Endothelial cell of umbilical vein (primary cell): ENCODE measurements around the gene KLHL11. TPM values are rescaled to one million over a fixed set of nuclear protein-coding genes. Genes with fewer than 3 reads are reported as not detected.

ENCODE experiments used
- BruUV-seq: library from RNA; stranded (reverse); fragments of 400-500 nt; replicated peaks from 2 replicates; lab custom pipeline; 2021; lab: Mats Ljungman, UMichigan
- CTCF ChIA-PET: fragments of 300-600, 350-600 bp; sonication (Branson Sonifier 250); formaldehyde crosslinking; loops from one replicate; lab custom pipeline; 2021; ENCODE audit warnings: antibody characterized with exemption, inconsistent platforms; lab: Charles Lee
- POLR2A ChIA-PET: fragments of 300-600, 350-600 bp; sonication (Branson Sonifier 250); formaldehyde crosslinking; loops from one replicate; lab custom pipeline; 2021; ENCODE audit warnings: antibody characterized with exemption, inconsistent platforms; lab: Charles Lee
- DNase-seq: peaks from one replicate; pipeline ENCODE4 v3.0.0-alpha.2; 2011; ENCODE audit warnings: low read depth, low spot score
- FAIRE-seq: peaks from 2 replicates; lab custom pipeline; 2011; peaks lifted over from hg19 to GRCh38; lab: Jason Lieb, UNC
- H2AFZ ChIP-seq: 2 replicates; pipeline ENCODE4 v1.6.0; 2012; ENCODE audit warnings: low read depth, low read length, control low read depth, inconsistent platforms
- H3K27ac ChIP-seq: 2 replicates; pipeline ENCODE4 v1.5.1; 2011; ENCODE audit warnings: low read depth, mild to moderate bottlenecking, control low read depth, low read length, moderate library complexity; ENCODE audit not compliant: insufficient read depth
- H3K27me3 ChIP-seq, 2 experiments: 2 replicates each; pipeline versions ENCODE4 v1.6.0 to v1.6.1; 2011; ENCODE audit warnings: low read length in 2 of 2, mixed read lengths in 1 of 2; ENCODE audit not compliant: control insufficient read depth in 2 of 2, insufficient read depth in 2 of 2
- H3K36me3 ChIP-seq, 2 experiments: 2 replicates in 1 of 2; 3 replicates in 1 of 2; pipeline ENCODE4 v1.5.1; 2011; ENCODE audit warnings: low read length in 2 of 2, mild to moderate bottlenecking in 1 of 2, moderate library complexity in 1 of 2; ENCODE audit not compliant: control insufficient read depth in 2 of 2, insufficient read depth in 2 of 2; ENCODE audit errors: extremely low read depth in 1 of 2
- H3K4me1 ChIP-seq: 3 replicates; pipeline ENCODE4 v1.5.1; 2011; ENCODE audit warnings: mild to moderate bottlenecking, low read length; ENCODE audit not compliant: control insufficient read depth, insufficient read depth; ENCODE audit errors: extremely low read depth
- H3K4me2 ChIP-seq: 2 replicates; pipeline ENCODE4 v1.6.1; 2011; ENCODE audit warnings: low read length, control low read depth, mixed read lengths; ENCODE audit not compliant: insufficient read depth
- H3K4me3 ChIP-seq, 3 experiments: fragments of 200-600 bp in 1 of 3; sonication (generic), shearing (Covaris generic) in 1 of 3; replicated peaks in 1 of 3; 2 replicates each; pipeline ENCODE4 v1.5.1; 2011 to 2016; ENCODE audit warnings: control low read depth in 3 of 3, low read length in 3 of 3, mild to moderate bottlenecking in 2 of 3, inconsistent platforms in 1 of 3, low read depth in 1 of 3, moderate library complexity in 1 of 3; ENCODE audit not compliant: insufficient read depth in 1 of 3
- H3K79me2 ChIP-seq: 2 replicates; pipeline ENCODE4 v1.6.0; 2012; ENCODE audit warnings: low read length, inconsistent platforms; ENCODE audit not compliant: control insufficient read depth, insufficient read depth
- H3K9ac ChIP-seq: replicated peaks from 2 replicates; pipeline ENCODE3; 2011; ENCODE audit warnings: low read length, control low read depth; ENCODE audit not compliant: insufficient read depth; ENCODE audit errors: extremely low read depth
- H3K9me1 ChIP-seq: replicated peaks from 3 replicates; pipeline ENCODE4 v1.6.0; 2011; ENCODE audit warnings: mild to moderate bottlenecking, low read length; ENCODE audit not compliant: control insufficient read depth, insufficient read depth; ENCODE audit errors: extremely low read depth
- H3K9me3 ChIP-seq: replicated peaks from 2 replicates; pipeline ENCODE4 v1.5.1; 2012; ENCODE audit warnings: low read length, inconsistent platforms; ENCODE audit not compliant: control insufficient read depth, insufficient read depth
- H4K20me1 ChIP-seq: replicated peaks from 2 replicates; pipeline ENCODE3; 2011; ENCODE audit warnings: mild to moderate bottlenecking, low read length; ENCODE audit not compliant: control insufficient read depth, insufficient read depth; ENCODE audit errors: extremely low read depth
- CTCF ChIP-seq, 2 donors: IDR thresholded peaks; 1 replicate in 1 of 2; 2 replicates in 1 of 2; pipeline ENCODE4 v1.5.1; 2011; ENCODE audit warnings: low read length in 2 of 2, mild to moderate bottlenecking in 2 of 2, moderate library complexity in 2 of 2, control low read depth in 1 of 2, inconsistent platforms in 1 of 2, low read depth in 1 of 2; ENCODE audit not compliant: insufficient read depth in 1 of 2; ENCODE audit errors: extremely low read depth in 1 of 2
- EZH2 ChIP-seq: IDR thresholded peaks from 2 replicates; pipeline ENCODE4 v1.6.1; 2012; ENCODE audit warnings: borderline replicate concordance, low read depth, mild to moderate bottlenecking, moderate library complexity, low read length, inconsistent platforms; ENCODE audit not compliant: severe bottlenecking
- FOS ChIP-seq: IDR thresholded peaks from 2 replicates; pipeline ENCODE4 v1.6.1; 2011; ENCODE audit warnings: mild to moderate bottlenecking, low read length, moderate library complexity, borderline replicate concordance; ENCODE audit not compliant: insufficient read depth
- GATA2 ChIP-seq: IDR thresholded peaks from 2 replicates; pipeline ENCODE4 v1.7.0; 2011; ENCODE audit warnings: low read depth, mild to moderate bottlenecking, moderate library complexity, mixed read lengths, low read length; ENCODE audit not compliant: insufficient read length, insufficient read depth
- JUN ChIP-seq: IDR thresholded peaks from 2 replicates; pipeline ENCODE4 v1.6.1; 2011; ENCODE audit warnings: borderline replicate concordance, low read depth; ENCODE audit not compliant: insufficient read length, insufficient read depth
- POLR2A ChIP-seq: IDR thresholded peaks from 2 replicates; pipeline ENCODE4 v1.6.1; 2012; ENCODE audit warnings: low read depth, mild to moderate bottlenecking, control low read depth, low read length
- POLR2AphosphoS5 ChIP-seq: IDR thresholded peaks from 2 replicates; pipeline ENCODE4 v1.6.1; 2012; ENCODE audit warnings: low read depth, mild to moderate bottlenecking, control low read depth, low read length, moderate library complexity; ENCODE audit not compliant: insufficient read depth
- dilution Hi-C: fragments of 300-500 bp; cut with MboI; formaldehyde crosslinking; loops from one replicate; pipeline ENCODE4 v1.15.0; 2019; ENCODE audit warnings: low sequenced_read_pairs; ENCODE audit not compliant: extremely low pct_ligation_motif_present
- intact Hi-C: fragments of 100-400 bp; cut with micrococcal nuclease; formaldehyde crosslinking; loops from one replicate; pipeline ENCODE4 v1.10.0; 2022
- polyA plus RNA-seq, 4 experiments: library from polyadenylated mRNA; depleted of rRNA in 3 of 4; stranded (reverse) in 3 of 4; unstranded in 1 of 4; fragments of >200 nt; gene quantifications; 2 replicates each; pipeline versions ENCODE4 v1.2.1 to v1.2.3, GENCODE V29; 2011 to 2012; ENCODE audit warnings: missing spikeins in 1 of 4
- total RNA-seq: library from RNA; stranded (reverse); gene quantifications from 2 replicates; pipeline ENCODE4 v1.2.3, GENCODE V29; 2021
- TF ChIP-seq, protein P1 (sequence below): IDR thresholded peaks from 2 replicates; pipeline ENCODE4 v1.6.1; 2011; ENCODE audit not compliant: insufficient read depth, insufficient read length

The KLHL11 gene
- total and polyA plus RNA-seq, 2 donors (not counting 3 experiments of a cell fraction or from before 2014, with no cell fraction given): 3.1 to 11.0 TPM

DNA sequence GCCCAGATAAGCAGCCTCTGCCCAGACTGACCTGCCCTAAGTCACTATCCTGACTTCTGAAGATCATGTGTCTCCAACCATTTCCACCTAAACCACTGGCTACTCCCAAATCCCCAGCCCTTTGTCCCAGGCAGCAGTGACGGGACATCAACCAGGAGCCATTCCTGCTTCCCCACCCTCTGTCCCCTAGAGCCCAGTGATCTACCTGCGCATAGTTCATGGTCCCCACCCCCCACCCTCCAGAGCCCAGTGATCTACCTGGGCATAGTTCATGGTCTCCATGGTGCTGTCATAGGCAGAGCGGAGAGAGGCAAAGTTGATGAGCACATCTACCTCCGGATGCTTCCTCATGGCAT, 26.8 kb upstream of the KLHL11 start:
- H4K20me1 ChIP-seq: no peaks in the 10 kb centered on the region
- dilution Hi-C loops: no loop called here

GRCh38 chr17:41891135-41892020, 26.2 kb upstream of the KLHL11 start:
- TF ChIP-seq EZH2 (no peak), POLR2A (no peak), CTCF (IDR thresholded peaks at IDR 0.05; ENCODE audit: extremely low read depth in 1 of 2, insufficient read depth in 1 of 2, low read depth in 1 of 2, low read length in 2 of 2) (no peak), POLR2AphosphoS5 (no peak)
- TF ChIP-seq, protein P1, sequence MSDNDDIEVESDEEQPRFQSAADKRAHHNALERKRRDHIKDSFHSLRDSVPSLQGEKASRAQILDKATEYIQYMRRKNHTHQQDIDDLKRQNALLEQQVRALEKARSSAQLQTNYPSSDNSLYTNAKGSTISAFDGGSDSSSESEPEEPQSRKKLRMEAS: no peak
- no peaks in the 10 kb centered on the region for H3K9me1 ChIP-seq
- no peaks in the 10 kb centered on the region for H3K27me3 ChIP-seq
- ChIA-PET CTCF (interaction anchor here (1.1 kb wide), 1 partner anchor 69 kb away, joined by 5 read pairs; no protein-coding TSS in a partner anchor), POLR2A (interaction anchor here (1.0 kb wide), 1 partner anchor 8 kb away, joined by 3 read pairs; no protein-coding TSS in a partner anchor)
- H3K79me2 ChIP-seq: peaks cover 16% of the 10 kb centered on the region
- H3K4me1 ChIP-seq: no peaks in the 10 kb centered on the region
- no TSS peak for BruUV-seq
- no peak overlapping the region for H3K27ac ChIP-seq
- DNase-seq: no peak
- intact Hi-C loops: no loop called here
- dilution Hi-C loops: no loop called here
- no peaks in the 10 kb centered on the region for H4K20me1 ChIP-seq
- H3K4me3 ChIP-seq: no peak overlapping the region
- H3K9me3 ChIP-seq: no peaks in the 10 kb centered on the region
- no peak overlapping the region for H3K9ac ChIP-seq
- no peak overlapping the region for H3K4me2 ChIP-seq
- H2AFZ ChIP-seq: no peak overlapping the region
- H3K36me3 ChIP-seq: peaks cover 48 to 60% of the 10 kb centered on the region in 2 experiments
- FAIRE-seq: peak; percentile 53

More for the DNA sequence above, 26.8 kb upstream of the KLHL11 start:
- no peak overlapping the region for H3K9ac ChIP-seq
- H3K4me2 ChIP-seq: no peak overlapping the region
- no peak overlapping the region for H3K27ac ChIP-seq
- H3K27me3 ChIP-seq: no peaks in the 10 kb centered on the region
- TF ChIP-seq JUN: no peak
- TF ChIP-seq GATA2: no peak
- TF ChIP-seq FOS: no peak
- no peak for TF ChIP-seq POLR2AphosphoS5
- no peak for TF ChIP-seq EZH2
- TF ChIP-seq, protein P1: no peak
- H3K9me3 ChIP-seq: no peaks in the 10 kb centered on the region
- intact Hi-C loops: no loop called here
- ChIA-PET CTCF (interaction anchor here (1.1 kb wide), 1 partner anchor 68 kb away, joined by 5 read pairs; no protein-coding TSS in a partner anchor), POLR2A (no interaction called here)
- H3K36me3 ChIP-seq: peaks cover 51 to 64% of the 10 kb centered on the region in 2 experiments
- H2AFZ ChIP-seq: no peak overlapping the region
- H3K4me1 ChIP-seq: no peaks in the 10 kb centered on the region
- DNase-seq (no peak), FAIRE-seq (no peak)
- BruUV-seq: no TSS peak
- no peak overlapping the region for H3K4me3 ChIP-seq
- H3K79me2 ChIP-seq: peaks cover 16% of the 10 kb centered on the region
- H3K9me1 ChIP-seq: no peaks in the 10 kb centered on the region
